Measurements from ENCODE around the gene OAS1. TPM values are rescaled to one million over a fixed set of nuclear protein-coding genes. Genes with fewer than 3 reads are reported as not detected.
"Not testable (repeated sequence)": the region's sequence is repeated elsewhere in the genome, so short reads cannot be mapped to it uniquely, and the experiment has no call there.

OAS1 gene
- polyA plus RNA-seq, 1 experiment = 0.19 TPM

- ChIA-PET POLR2A (no interaction called here), CTCF (no interaction called here)
- no peaks in the 10 kb centered on the region for H3K9me3 ChIP-seq (ENCODE audit: control insufficient read depth, insufficient read depth, low read length)
- H3K27ac ChIP-seq (ENCODE audit: low read depth, low read length) = no peak overlapping the region
- no peak overlapping the region for H3K4me3 ChIP-seq (ENCODE audit: low read depth, low read length)
- no peaks in the 10 kb centered on the region for H3K27me3 ChIP-seq (ENCODE audit: control insufficient read depth, insufficient read depth, low read length)
- no peak for DNase-seq (ENCODE audit: low read depth, low spot score)
- no peak for TF ChIP-seq CTCF (IDR thresholded peaks at IDR 0.05; ENCODE audit: low read depth, low read length)
Observed at GRCh38 chr12:112916270-112916669, 9.5 kb downstream of the OAS1 start.

- Histone ChIP-seq H3K9me3 (ENCODE audit: control insufficient read depth, insufficient read depth, low read length) (no peaks in the 10 kb centered on the region), H3K27ac (ENCODE audit: low read depth, low read length) (no peak overlapping the region), H3K27me3 (ENCODE audit: control insufficient read depth, insufficient read depth, low read length) (no peaks in the 10 kb centered on the region), H3K4me3 (ENCODE audit: low read depth, low read length) (no peak overlapping the region)
- ChIA-PET POLR2A (no interaction called here), CTCF (no interaction called here)
- TF ChIP-seq CTCF (IDR thresholded peaks at IDR 0.05; ENCODE audit: low read depth, low read length) = no peak
- no peak for DNase-seq (ENCODE audit: low read depth, low spot score)
Observed at GRCh38 chr12:112919121-112919520, 12.4 kb downstream of the OAS1 start.

- H3K27me3 ChIP-seq (ENCODE audit: control insufficient read depth, insufficient read depth, low read length) = no peaks in the 10 kb centered on the region
- POLR2A ChIA-PET = no interaction called here
- no peak for DNase-seq (ENCODE audit: low read depth, low spot score)
- H3K4me3 ChIP-seq (ENCODE audit: low read depth, low read length) = no peak overlapping the region
- H3K27ac ChIP-seq (ENCODE audit: low read depth, low read length) = no peak overlapping the region
- CTCF ChIA-PET = no interaction called here
- no peaks in the 10 kb centered on the region for H3K9me3 ChIP-seq (ENCODE audit: control insufficient read depth, insufficient read depth, low read length)
- TF ChIP-seq CTCF (IDR thresholded peaks at IDR 0.05; ENCODE audit: low read depth, low read length) = no peak
Observed at GRCh38 chr12:112924986-112925385, 18.2 kb downstream of the OAS1 start.

- H3K27me3 ChIP-seq (ENCODE audit: control insufficient read depth, insufficient read depth, low read length); CTCF ChIA-PET; DNase-seq (ENCODE audit: low read depth, low spot score); H3K9me3 ChIP-seq (ENCODE audit: control insufficient read depth, insufficient read depth, low read length); POLR2A ChIA-PET; H3K27ac ChIP-seq (ENCODE audit: low read depth, low read length); H3K4me3 ChIP-seq (ENCODE audit: low read depth, low read length): not testable (repeated sequence)
Observed at GRCh38 chr12:112926416-112927033, 19.8 kb downstream of the OAS1 start.

GRCh38 chr12:112927475-112927874 is 20.7 kb downstream of the OAS1 start:
- POLR2A ChIA-PET = no interaction called here

More at GRCh38 chr12:112927475-112927874, 20.7 kb downstream of the OAS1 start:
- CTCF ChIA-PET = no interaction called here
- Histone ChIP-seq H3K27ac (ENCODE audit: low read depth, low read length) (no peak overlapping the region), H3K27me3 (ENCODE audit: control insufficient read depth, insufficient read depth, low read length) (no peaks in the 10 kb centered on the region), H3K9me3 (ENCODE audit: control insufficient read depth, insufficient read depth, low read length) (no peaks in the 10 kb centered on the region), H3K4me3 (ENCODE audit: low read depth, low read length) (no peak overlapping the region)
- DNase-seq (ENCODE audit: low read depth, low spot score) = no peak
- no peak for TF ChIP-seq CTCF (IDR thresholded peaks at IDR 0.05; ENCODE audit: low read depth, low read length)

Measured in AG04450 (cell line).